GM10266 (cell line): Measurements from ENCODE around the gene NCEH1.
"Not testable (repeated sequence)": the region's sequence is repeated elsewhere in the genome, so short reads cannot be mapped to it uniquely, and the experiment has no call there.

Source experiments
- DNase-seq: peaks from one replicate; pipeline ENCODE4 v3.0.0; 2012; ENCODE audit errors: extremely low spot score
- CTCF ChIP-seq: IDR thresholded peaks from 2 replicates; pipeline ENCODE4 v1.5.1; 2012; ENCODE audit warnings: mild to moderate bottlenecking, low read depth; ENCODE audit not compliant: control insufficient read depth, insufficient read depth; ENCODE audit errors: missing control alignments

Gene NCEH1

GRCh38 chr3:172705170-172705569, 5.7 kb downstream of the NCEH1 start:
- TF ChIP-seq CTCF: no peak

GRCh38 chr3:172704001-172704400, 6.9 kb downstream of the NCEH1 start:
- no peak for TF ChIP-seq CTCF
- no peak for DNase-seq

More at GRCh38 chr3:172705170-172705569, 5.7 kb downstream of the NCEH1 start:
- DNase-seq: no peak

GRCh38 chr3:172702731-172703130, 8.1 kb downstream of the NCEH1 start:
- not testable (repeated sequence) for DNase-seq

- no peak for DNase-seq
- TF ChIP-seq CTCF: no peak
Observed at GRCh38 chr3:172702256-172702655, 8.6 kb downstream of the NCEH1 start.

- DNase-seq: no peak
- no peak for TF ChIP-seq CTCF
Observed at GRCh38 chr3:172701751-172702150, 9.1 kb downstream of the NCEH1 start.

GRCh38 chr3:172700936-172701455, 9.9 kb downstream of the NCEH1 start:
- TF ChIP-seq CTCF: no peak
- DNase-seq: no peak

GRCh38 chr3:172700256-172700655, 10.6 kb downstream of the NCEH1 start:
- DNase-seq: no peak
- no peak for TF ChIP-seq CTCF

- TF ChIP-seq CTCF: no peak
Observed at GRCh38 chr3:172699031-172699430, 11.8 kb downstream of the NCEH1 start.

More at GRCh38 chr3:172699031-172699430, 11.8 kb downstream of the NCEH1 start:
- DNase-seq: no peak
